HEK293 (cell line): ENCODE data around the gene PCYOX1L.

Source experiments
- CTCF ChIA-PET: fragments of 350-600 bp; formaldehyde crosslinking; extraction: SDS; loops from one replicate; lab custom pipeline; 2021; ENCODE audit warnings: antibody characterized with exemption; lab: Yijun Ruan, JAX
- POLR2A ChIA-PET: fragments of 300-600 bp; formaldehyde crosslinking; extraction: SDS; loops from one replicate; lab custom pipeline; 2020; ENCODE audit warnings: antibody characterized with exemption, inconsistent platforms; lab: Yijun Ruan, JAX
- H3K27ac ChIP-seq: fragments of 200-500 bp; sonication (Bioruptor generic); 2 replicates; pipeline ENCODE4 v1.5.1; 2014; ENCODE audit warnings: low read depth, low read length, control low read depth, inconsistent platforms; ENCODE audit errors: extremely low read depth
- H3K36me3 ChIP-seq, 2 experiments: fragments of 200-500 bp in 1 of 2; sonication (Bioruptor generic) in 1 of 2; 1 replicate in 1 of 2; 2 replicates in 1 of 2; pipeline ENCODE4 v1.5.1; 2014 to 2017; ENCODE audit warnings: inconsistent platforms in 2 of 2, low read length in 2 of 2; ENCODE audit not compliant: control insufficient read depth in 2 of 2, insufficient read depth in 1 of 2
- H3K4me1 ChIP-seq: fragments of 200-500 bp; sonication (Bioruptor generic); 2 replicates; pipeline ENCODE4 v1.5.1; 2014; ENCODE audit warnings: mild to moderate bottlenecking, low read length, inconsistent platforms; ENCODE audit not compliant: control insufficient read depth, insufficient read depth
- H3K4me3 ChIP-seq: 2 replicates; pipeline ENCODE4 v1.5.1; 2011; ENCODE audit warnings: low read depth, mild to moderate bottlenecking, control low read depth, low read length, moderate library complexity
- H3K9me3 ChIP-seq: fragments of 200-500 bp; sonication (Bioruptor generic); 2 replicates; pipeline ENCODE4 v1.5.1; 2014; ENCODE audit warnings: low read depth, low read length, inconsistent platforms; ENCODE audit not compliant: control insufficient read depth, insufficient read depth
- CTCF ChIP-seq: fragments of 450-650 bp; formaldehyde crosslinking; IDR thresholded peaks from 2 replicates; pipeline ENCODE4 v1.5.1; 2016; ENCODE audit warnings: missing biosample characterization, missing genetic modification characterization
- GLIS1 ChIP-seq: fragments of 450-650 bp; formaldehyde crosslinking; IDR thresholded peaks from 2 replicates; pipeline ENCODE4 v1.5.1; 2016; ENCODE audit warnings: missing biosample characterization, missing genetic modification characterization
- HOXC10 ChIP-seq: sonication (generic); formaldehyde crosslinking; IDR thresholded peaks from 2 replicates; pipeline ENCODE4 v1.8.1; 2023; ENCODE audit warnings: mild to moderate bottlenecking, missing genetic modification reagents
- OSR2 ChIP-seq: fragments of 450-650 bp; formaldehyde crosslinking; IDR thresholded peaks from 2 replicates; pipeline ENCODE4 v1.5.1; 2016; ENCODE audit warnings: missing biosample characterization, missing genetic modification characterization
- REPIN1 ChIP-seq: fragments of 450-650 bp; formaldehyde crosslinking; IDR thresholded peaks from 2 replicates; pipeline ENCODE4 v1.5.1; 2017; ENCODE audit warnings: missing biosample characterization, missing genetic modification characterization, low read depth
- TRIM28 ChIP-seq: IDR thresholded peaks from 2 replicates; pipeline ENCODE4 v1.6.1; 2011; ENCODE audit warnings: low read length, control low read depth, borderline replicate concordance
- WT1 ChIP-seq: fragments of 450-650 bp; formaldehyde crosslinking; IDR thresholded peaks from 2 replicates; pipeline ENCODE4 v1.5.1; 2016; ENCODE audit warnings: missing biosample characterization, missing genetic modification characterization
- ZBTB10 ChIP-seq: fragments of 450-650 bp; formaldehyde crosslinking; IDR thresholded peaks from 2 replicates; pipeline ENCODE4 v1.5.1; 2016; ENCODE audit warnings: missing biosample characterization, missing genetic modification characterization
- ZBTB21 ChIP-seq: fragments of 450-650 bp; formaldehyde crosslinking; IDR thresholded peaks from 2 replicates; pipeline ENCODE4 v1.5.1; 2017; ENCODE audit warnings: missing biosample characterization, missing genetic modification characterization
- ZFHX2 ChIP-seq: fragments of 450-650 bp; formaldehyde crosslinking; conservative IDR thresholded peaks from 2 replicates; pipeline ENCODE4 v1.5.1; 2016; ENCODE audit warnings: missing biosample characterization, missing genetic modification characterization
- ZFP3 ChIP-seq: fragments of 450-650 bp; formaldehyde crosslinking; IDR thresholded peaks from 2 replicates; pipeline ENCODE4 v1.5.1; 2016; ENCODE audit warnings: low read depth, missing biosample characterization, missing genetic modification characterization
- ZNF132 ChIP-seq: fragments of 450-650 bp; formaldehyde crosslinking; IDR thresholded peaks from 2 replicates; pipeline ENCODE4 v1.5.1; 2017; ENCODE audit warnings: missing biosample characterization, missing genetic modification characterization, borderline replicate concordance
- ZNF138 ChIP-seq: fragments of 450-650 bp; formaldehyde crosslinking; IDR thresholded peaks from 2 replicates; pipeline ENCODE4 v1.5.1; 2016; ENCODE audit warnings: missing biosample characterization, missing genetic modification characterization, borderline replicate concordance
- ZNF155 ChIP-seq: fragments of 450-650 bp; formaldehyde crosslinking; IDR thresholded peaks from 2 replicates; pipeline ENCODE4 v1.5.1; 2016; ENCODE audit warnings: missing biosample characterization, missing genetic modification characterization
- ZNF24 ChIP-seq: fragments of 450-650 bp; formaldehyde crosslinking; IDR thresholded peaks from 2 replicates; pipeline ENCODE4 v1.5.1; 2016; ENCODE audit warnings: missing biosample characterization, missing genetic modification characterization
- ZNF404 ChIP-seq: fragments of 450-650 bp; formaldehyde crosslinking; IDR thresholded peaks from 2 replicates; pipeline ENCODE4 v1.5.1; 2017; ENCODE audit warnings: missing biosample characterization, missing genetic modification characterization
- ZNF529 ChIP-seq: fragments of 450-650 bp; formaldehyde crosslinking; IDR thresholded peaks from 2 replicates; pipeline ENCODE4 v1.5.1; 2017; ENCODE audit warnings: missing genetic modification characterization, missing biosample characterization; ENCODE audit not compliant: insufficient replicate concordance
- ZNF530 ChIP-seq: fragments of 450-650 bp; formaldehyde crosslinking; IDR thresholded peaks from 2 replicates; pipeline ENCODE4 v1.5.1; 2016; ENCODE audit warnings: low read depth, missing biosample characterization, missing genetic modification characterization
- ZNF571 ChIP-seq: fragments of 450-650 bp; formaldehyde crosslinking; IDR thresholded peaks from 2 replicates; pipeline ENCODE4 v1.5.0; 2017; ENCODE audit warnings: missing biosample characterization, missing genetic modification characterization
- ZNF600 ChIP-seq: fragments of 450-650 bp; formaldehyde crosslinking; IDR thresholded peaks from 2 replicates; pipeline ENCODE4 v1.5.1; 2016; ENCODE audit warnings: missing biosample characterization, missing genetic modification characterization
- ZNF624 ChIP-seq: fragments of 450-650 bp; formaldehyde crosslinking; IDR thresholded peaks from 2 replicates; pipeline ENCODE4 v1.5.1; 2017; ENCODE audit warnings: missing biosample characterization, missing genetic modification characterization
- ZNF639 ChIP-seq: fragments of 450-650 bp; formaldehyde crosslinking; IDR thresholded peaks from 2 replicates; pipeline ENCODE4 v1.5.1; 2016; ENCODE audit warnings: missing biosample characterization, missing genetic modification characterization
- ZNF660 ChIP-seq: fragments of 450-650 bp; IDR thresholded peaks from 2 replicates; pipeline ENCODE4 v1.5.1; 2018; ENCODE audit warnings: missing biosample characterization, mild to moderate bottlenecking, missing genetic modification characterization
- ZNF664 ChIP-seq: fragments of 450-650 bp; formaldehyde crosslinking; IDR thresholded peaks from 2 replicates; pipeline ENCODE4 v1.5.1; 2016; ENCODE audit warnings: missing biosample characterization, missing genetic modification characterization
- ZNF837 ChIP-seq: fragments of 450-650 bp; formaldehyde crosslinking; IDR thresholded peaks from 2 replicates; pipeline ENCODE4 v1.5.1; 2016; ENCODE audit warnings: missing biosample characterization, missing genetic modification characterization
- ZSCAN23 ChIP-seq: fragments of 450-650 bp; formaldehyde crosslinking; IDR thresholded peaks from 2 replicates; pipeline ENCODE4 v1.5.1; 2016; ENCODE audit warnings: missing biosample characterization, missing genetic modification characterization
- ZXDB ChIP-seq: fragments of 450-650 bp; formaldehyde crosslinking; IDR thresholded peaks from 2 replicates; pipeline ENCODE4 v1.5.1; 2016; ENCODE audit warnings: missing biosample characterization, missing genetic modification characterization

The PCYOX1L gene

GRCh38 chr5:149345147-149345891, 12.5 kb upstream of the PCYOX1L start, which contains the start of gene GRPEL2 (continued):
- TF ChIP-seq ZFHX2 (tag by site-specific recombination) (peak; percentile 99), ZNF639 (tag by site-specific recombination) (peak; percentile 92), ZXDB (tag by site-specific recombination) (peak; percentile 78), ZBTB21 (tag by site-specific recombination) (no peak; the same call in 1 of the 2 replicates), GLIS1 (tag by site-specific recombination) (peak; percentile 76), OSR2 (tag by site-specific recombination) (no peak), ZNF155 (tag by site-specific recombination) (no peak), ZNF132 (tag by site-specific recombination) (no peak), HOXC10 (CRISPR knock-in tag) (no peak), ZNF600 (tag by site-specific recombination) (no peak), ZNF530 (no peak), ZNF571 (tag by site-specific recombination) (no peak), ZNF837 (tag by site-specific recombination) (no peak), ZNF624 (tag by site-specific recombination) (no peak), TRIM28 (no peak), ZNF529 (tag by site-specific recombination) (no peak), ZFP3 (tag by site-specific recombination) (no peak), ZNF138 (tag by site-specific recombination) (no peak), REPIN1 (tag by site-specific recombination) (no peak; the same call in none of the 2 replicates), WT1 (tag by site-specific recombination) (no peak)

- Histone ChIP-seq H3K36me3 (peaks cover 27 to 39% of the 10 kb centered on the region in 2 experiments), H3K4me3 (peak overlapping the region; percentile 94), H3K9me3 (no peaks in the 10 kb centered on the region), H3K4me1 (no peaks in the 10 kb centered on the region)
- 0 out of 2 replicates have a peak, but pooled peaks have one; percentile 12 for TF ChIP-seq ZNF24 (tag by site-specific recombination)
- no peak for TF ChIP-seq ZNF664 (tag by site-specific recombination)
- 0 out of 2 replicates have a peak, but pooled peaks have one; percentile 12 for TF ChIP-seq ZBTB10
- no peak for TF ChIP-seq ZNF404
- no peak; the same call in 1 of the 2 replicates for TF ChIP-seq ZNF639 (tag by site-specific recombination)
- 0 out of 2 replicates have a peak, but pooled peaks have one; percentile 2 for TF ChIP-seq ZSCAN23
- TF ChIP-seq ZNF660 (tag by site-specific recombination): 0 out of 2 replicates have a peak, but pooled peaks have one; percentile 13
- TF ChIP-seq CTCF (tag by site-specific recombination): no peak
- TF ChIP-seq, all 188 proteins: peak for 4
- H3K27ac ChIP-seq: peak overlapping the region; percentile 57
- POLR2A ChIA-PET: interaction anchor here (0.8 to 4.9 kb wide), 5 partner anchors 10 to 39 kb away, joined by 3 to 77 read pairs (median 5); partner anchors contain the start of gene PCYOX1L
- CTCF ChIA-PET: interaction anchor here (0.8 to 1.8 kb wide), 6 partner anchors 12 to 37 kb away, joined by 3 to 6 read pairs (median 4); partner anchors contain the start of gene PCYOX1L
Measured at GRCh38 chr5:149345892-149346222, 12.0 kb upstream of the PCYOX1L start.
